GM13977 (cell line): Measurements from ENCODE around the gene SPON1.
"Not testable (repeated sequence)": the region's sequence is repeated elsewhere in the genome, so short reads cannot be mapped to it uniquely, and the experiment has no call there.

Source experiments
- DNase-seq: peaks from one replicate; pipeline ENCODE4 v3.0.0; 2012; ENCODE audit warnings: low spot score
- in situ Hi-C: fragments of 300-500 bp; cut with MboI; formaldehyde crosslinking; loops from one replicate; pipeline ENCODE4 v1.12.0; 2022; ENCODE audit warnings: low sequenced_read_pairs, low pct_unique_long_range_greater_than_20kb, mixed read lengths, inconsistent platforms; ENCODE audit not compliant: unreplicated experiment
- TF ChIP-seq, protein P1 (sequence below): IDR thresholded peaks from 2 replicates; pipeline ENCODE4 v1.5.1; 2012; ENCODE audit warnings: mild to moderate bottlenecking, control low read depth; ENCODE audit not compliant: insufficient read depth; ENCODE audit errors: extremely low read depth, missing control alignments

The SPON1 gene

DNA sequence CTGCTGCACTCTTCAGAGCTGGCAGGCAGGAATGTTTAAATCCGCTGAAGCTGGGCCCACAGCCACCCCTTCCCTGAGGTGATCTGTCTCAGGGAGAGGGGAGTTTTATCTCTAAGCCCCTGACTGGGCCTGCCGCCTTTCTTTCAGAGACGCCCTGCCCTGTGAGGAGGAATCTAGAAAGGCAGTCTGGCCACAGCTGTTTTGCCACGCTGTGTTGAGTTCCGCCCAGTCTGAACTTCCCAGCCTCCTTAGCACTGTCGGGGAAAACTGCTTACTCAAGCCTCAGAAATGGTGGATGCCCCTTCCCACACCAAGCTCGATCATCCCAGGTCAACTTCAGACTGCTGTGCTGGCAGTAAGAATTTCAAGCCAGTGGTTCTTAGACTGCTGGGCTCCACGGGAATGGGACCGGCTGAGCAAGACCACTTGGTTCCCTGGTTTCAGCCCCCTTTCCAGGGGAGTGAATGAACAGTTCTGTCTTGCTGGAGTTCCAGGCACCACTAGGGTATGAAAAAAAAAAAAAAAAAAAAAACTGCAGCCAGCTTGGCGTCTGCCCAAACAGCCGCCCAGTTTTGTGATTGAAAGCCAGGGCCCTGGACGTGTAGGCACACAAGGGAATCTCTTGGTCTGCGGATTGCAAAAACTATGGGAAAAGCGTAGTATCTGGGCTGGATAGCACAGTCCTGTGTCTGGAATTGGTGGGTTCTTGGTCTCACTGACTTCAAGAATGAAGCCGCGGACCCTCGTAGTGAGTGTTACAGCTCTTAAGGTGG lies 127.4 kb downstream of the SPON1 start:
- no peak for DNase-seq
- TF ChIP-seq, protein P1, sequence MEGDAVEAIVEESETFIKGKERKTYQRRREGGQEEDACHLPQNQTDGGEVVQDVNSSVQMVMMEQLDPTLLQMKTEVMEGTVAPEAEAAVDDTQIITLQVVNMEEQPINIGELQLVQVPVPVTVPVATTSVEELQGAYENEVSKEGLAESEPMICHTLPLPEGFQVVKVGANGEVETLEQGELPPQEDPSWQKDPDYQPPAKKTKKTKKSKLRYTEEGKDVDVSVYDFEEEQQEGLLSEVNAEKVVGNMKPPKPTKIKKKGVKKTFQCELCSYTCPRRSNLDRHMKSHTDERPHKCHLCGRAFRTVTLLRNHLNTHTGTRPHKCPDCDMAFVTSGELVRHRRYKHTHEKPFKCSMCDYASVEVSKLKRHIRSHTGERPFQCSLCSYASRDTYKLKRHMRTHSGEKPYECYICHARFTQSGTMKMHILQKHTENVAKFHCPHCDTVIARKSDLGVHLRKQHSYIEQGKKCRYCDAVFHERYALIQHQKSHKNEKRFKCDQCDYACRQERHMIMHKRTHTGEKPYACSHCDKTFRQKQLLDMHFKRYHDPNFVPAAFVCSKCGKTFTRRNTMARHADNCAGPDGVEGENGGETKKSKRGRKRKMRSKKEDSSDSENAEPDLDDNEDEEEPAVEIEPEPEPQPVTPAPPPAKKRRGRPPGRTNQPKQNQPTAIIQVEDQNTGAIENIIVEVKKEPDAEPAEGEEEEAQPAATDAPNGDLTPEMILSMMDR, result no peak
- in situ Hi-C loops, result no loop called here

DNA sequence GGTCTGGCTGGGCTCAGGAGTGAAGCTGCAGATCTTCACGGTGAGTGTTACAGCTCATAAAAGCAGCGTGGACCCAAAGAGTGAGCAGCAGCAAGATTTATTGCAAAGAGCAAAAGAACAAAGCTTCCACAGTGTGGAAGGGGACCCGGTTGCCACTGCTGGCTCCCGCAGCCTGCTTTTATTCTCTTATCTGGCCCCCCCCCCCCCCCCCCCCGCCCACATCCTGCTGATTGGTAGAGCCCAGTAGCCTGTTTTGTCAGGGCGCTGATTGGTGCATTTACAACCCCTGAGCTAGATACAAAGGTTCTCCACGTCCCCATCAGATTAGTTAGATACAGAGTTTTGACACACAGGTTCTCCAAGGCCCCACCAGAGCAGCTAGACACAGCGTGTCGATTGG lies 128.1 kb downstream of the SPON1 start:
- in situ Hi-C loops, DNase-seq: not testable (repeated sequence)

- in situ Hi-C loops, result no loop called here
- peak; percentile 12 for DNase-seq
Observed at GRCh38 chr11:14093065-14093464, 130.5 kb downstream of the SPON1 start.

GRCh38 chr11:14094481-14095037 lies 132.0 kb downstream of the SPON1 start:
- TF ChIP-seq, protein P1, result no peak
- in situ Hi-C loops, result no loop called here
- no peak for DNase-seq

More at GRCh38 chr11:14093065-14093464, 130.5 kb downstream of the SPON1 start:
- TF ChIP-seq, protein P1, result no peak

DNA sequence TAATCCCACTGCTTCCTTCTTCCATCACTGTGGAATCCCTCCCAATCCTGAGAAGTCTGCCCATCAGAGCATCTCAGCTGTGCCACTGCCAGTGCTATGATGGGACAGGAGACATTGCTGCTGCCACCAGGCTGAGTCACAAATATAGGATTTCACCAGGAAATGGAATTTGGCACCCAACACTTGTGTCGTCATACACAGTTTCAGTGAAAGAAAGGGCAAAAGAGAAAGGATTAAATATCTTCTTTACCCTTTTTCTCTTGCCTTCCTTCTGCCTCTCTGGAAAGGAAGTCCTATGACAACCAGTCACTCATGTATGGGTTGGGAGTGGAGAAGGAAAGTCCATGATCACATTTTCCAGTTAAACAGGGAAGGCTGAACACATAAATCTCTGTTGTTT lies 133.4 kb downstream of the SPON1 start:
- in situ Hi-C loops, result no loop called here
- TF ChIP-seq, protein P1, result no peak
- no peak for DNase-seq

DNA sequence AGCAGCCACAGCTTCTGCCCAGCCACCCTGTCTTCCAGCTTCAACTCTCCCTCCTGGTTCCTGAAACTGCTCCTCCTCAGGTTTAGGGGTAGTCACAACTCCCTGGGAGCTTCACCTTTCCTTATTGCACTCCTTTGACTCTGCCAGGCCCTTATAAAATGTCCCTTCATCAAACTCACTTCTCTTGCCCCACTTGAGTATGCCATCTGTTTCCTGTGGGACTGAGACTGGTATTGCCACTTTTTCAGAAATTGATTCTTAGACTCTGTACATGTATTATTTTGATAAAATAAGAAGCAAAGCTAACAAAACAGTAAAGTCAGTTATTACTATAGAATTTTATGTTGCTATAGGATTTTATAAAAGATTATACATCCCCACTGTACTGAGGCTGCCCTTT lies 134.1 kb downstream of the SPON1 start:
- in situ Hi-C loops, result no loop called here
- no peak for DNase-seq
- TF ChIP-seq, protein P1, result no peak

DNA sequence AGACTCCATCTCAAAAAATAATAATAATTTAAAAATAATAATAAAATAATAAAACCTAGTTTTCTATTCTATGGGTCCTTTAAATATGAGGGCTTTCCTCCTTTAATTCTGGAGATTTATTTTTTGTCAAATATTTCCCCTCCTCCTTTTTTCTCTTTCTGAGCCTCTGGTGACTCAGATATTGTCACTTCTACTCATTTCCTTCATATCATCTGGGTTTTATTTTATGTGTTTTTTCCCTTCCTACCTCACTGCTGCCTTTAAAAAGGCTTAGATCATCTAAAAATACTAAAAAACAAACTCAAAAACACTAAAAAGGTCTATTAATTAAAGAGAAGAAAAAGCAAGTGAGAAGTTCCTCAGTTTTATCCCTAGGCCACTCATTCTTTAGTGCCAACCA lies 138.9 kb downstream of the SPON1 start:
- in situ Hi-C loops, result no loop called here
- TF ChIP-seq, protein P1, result no peak
- no peak for DNase-seq
